GM12874 (cell line): Measurements from ENCODE around the gene GSAP.

Experiments used
- CTCF ChIP-seq: IDR thresholded peaks from 2 replicates; pipeline ENCODE4 v1.5.1; 2011; ENCODE audit warnings: low read depth, mild to moderate bottlenecking, control low read depth, low read length, moderate library complexity; ENCODE audit not compliant: insufficient read depth

The GSAP gene

GRCh38 chr7:77354914-77355313 is 61.2 kb downstream of the GSAP start:
- TF ChIP-seq CTCF: no peak

GRCh38 chr7:77354484-77354883 is 61.7 kb downstream of the GSAP start:
- no peak for TF ChIP-seq CTCF

- no peak for TF ChIP-seq CTCF
Measured at GRCh38 chr7:77353911-77354310, 62.2 kb downstream of the GSAP start.

- no peak for TF ChIP-seq CTCF
Measured at GRCh38 chr7:77353407-77353721, 62.8 kb downstream of the GSAP start.

GRCh38 chr7:77352665-77353406 is 63.3 kb downstream of the GSAP start:
- no peak for TF ChIP-seq CTCF

- no peak for TF ChIP-seq CTCF
Measured at GRCh38 chr7:77351539-77352004, 64.6 kb downstream of the GSAP start.

GRCh38 chr7:77349141-77349540 is 67.0 kb downstream of the GSAP start:
- TF ChIP-seq CTCF: no peak
